GM19351 (cell line): ENCODE measurements around the gene ADAMTS14.

Source experiments
- ATAC-seq: cut with Tn5 transposase; IDR thresholded peaks from one replicate; pipeline ENCODE4 v1.9.1; 2021; ENCODE audit warnings: mild to moderate bottlenecking, moderate library complexity; ENCODE audit not compliant: unreplicated experiment

The ADAMTS14 gene

DNA sequence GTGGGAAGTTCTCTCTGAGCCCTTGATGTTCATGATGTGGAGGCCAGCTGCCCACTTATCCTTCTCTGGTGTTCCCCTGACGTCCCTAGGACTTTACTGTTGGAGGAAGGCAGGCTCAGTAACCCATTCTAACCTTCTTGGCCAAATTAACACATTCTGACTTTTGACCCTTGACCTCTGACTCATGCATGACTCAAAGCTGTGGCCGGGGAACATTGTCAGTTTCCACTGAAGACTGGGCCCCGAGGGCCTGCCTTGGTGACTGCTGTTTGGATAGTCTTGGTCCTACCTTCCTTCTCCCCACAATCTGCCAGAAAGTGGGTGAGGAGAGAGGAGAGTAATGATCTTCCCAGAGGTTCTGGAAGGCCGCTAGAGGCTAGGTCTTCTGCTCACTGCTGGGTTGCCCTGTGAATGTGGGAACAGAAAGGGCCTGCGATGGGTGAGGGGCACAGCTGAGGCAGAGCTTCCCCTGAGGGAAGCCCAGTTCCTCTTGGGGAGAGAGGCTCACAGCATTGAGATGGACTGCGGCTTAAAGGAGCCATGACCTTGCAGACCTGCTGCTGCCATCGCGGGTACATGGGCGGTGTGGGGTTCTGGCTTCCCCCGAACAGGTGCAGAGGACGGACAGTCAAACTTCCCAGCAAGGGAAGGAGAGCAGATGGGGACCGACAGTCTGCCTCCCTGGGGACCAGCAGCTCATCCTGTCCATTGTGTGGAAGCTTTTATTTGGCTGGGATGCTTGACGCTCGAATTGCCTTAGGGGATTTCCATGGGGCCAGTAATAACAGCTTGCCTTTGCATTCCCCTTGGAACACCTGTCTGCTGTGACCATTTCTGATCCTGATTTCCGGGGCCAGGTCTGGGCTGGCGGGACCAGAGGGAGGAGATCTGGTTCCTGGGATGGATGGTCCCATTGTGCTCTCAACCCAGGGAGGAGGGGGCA is 43.8 kb downstream of the ADAMTS14 start:
- no peak for ATAC-seq

DNA sequence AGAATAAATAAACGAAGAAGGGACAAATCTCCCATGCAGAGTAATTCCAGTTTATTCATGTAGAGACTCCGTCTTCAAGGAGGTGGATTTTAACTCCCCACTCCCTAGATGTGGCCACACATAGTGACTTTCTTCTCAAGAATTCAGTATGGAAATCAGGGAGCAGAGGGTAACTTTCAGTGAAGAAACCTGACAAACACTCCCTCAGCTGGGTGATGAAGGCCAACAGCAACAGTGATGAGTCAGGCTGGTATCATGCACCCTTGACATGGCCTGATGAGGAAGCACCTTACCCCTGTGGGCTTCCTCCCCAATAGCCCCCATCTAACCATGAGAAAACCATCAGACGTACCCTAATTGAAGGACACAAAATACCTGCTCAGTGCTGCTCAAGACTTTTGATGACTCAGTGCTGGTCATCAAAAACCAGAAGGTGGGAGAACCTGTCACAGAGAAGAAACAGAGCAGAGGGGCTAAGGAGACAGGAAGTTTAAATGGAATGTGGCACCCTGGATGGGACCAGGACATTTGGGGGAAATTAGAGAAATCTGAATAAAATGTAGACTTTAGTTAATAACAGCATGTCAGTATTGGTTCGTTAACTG is 50.6 kb downstream of the ADAMTS14 start:
- ATAC-seq = no peak

DNA sequence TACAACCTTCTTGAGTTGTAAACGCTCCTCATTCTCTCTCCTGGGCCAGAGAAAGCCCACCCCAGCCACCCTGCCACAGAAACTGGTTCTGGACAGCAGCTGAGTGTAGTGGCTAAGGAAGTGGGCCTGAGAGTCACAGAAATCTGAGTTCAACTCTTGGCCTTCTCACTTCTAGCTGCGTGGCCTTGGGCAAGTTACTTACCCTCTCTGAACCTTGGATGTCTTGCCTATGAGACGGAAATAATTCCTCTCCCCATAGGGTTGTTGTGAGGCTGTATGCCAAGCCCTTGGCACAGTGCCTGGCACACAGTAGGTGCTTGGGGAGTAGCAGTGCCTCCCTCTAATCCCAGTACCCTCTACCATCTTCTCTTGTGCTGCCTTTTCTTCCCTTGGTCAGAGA is 51.5 kb downstream of the ADAMTS14 start:
- ATAC-seq = no peak

DNA sequence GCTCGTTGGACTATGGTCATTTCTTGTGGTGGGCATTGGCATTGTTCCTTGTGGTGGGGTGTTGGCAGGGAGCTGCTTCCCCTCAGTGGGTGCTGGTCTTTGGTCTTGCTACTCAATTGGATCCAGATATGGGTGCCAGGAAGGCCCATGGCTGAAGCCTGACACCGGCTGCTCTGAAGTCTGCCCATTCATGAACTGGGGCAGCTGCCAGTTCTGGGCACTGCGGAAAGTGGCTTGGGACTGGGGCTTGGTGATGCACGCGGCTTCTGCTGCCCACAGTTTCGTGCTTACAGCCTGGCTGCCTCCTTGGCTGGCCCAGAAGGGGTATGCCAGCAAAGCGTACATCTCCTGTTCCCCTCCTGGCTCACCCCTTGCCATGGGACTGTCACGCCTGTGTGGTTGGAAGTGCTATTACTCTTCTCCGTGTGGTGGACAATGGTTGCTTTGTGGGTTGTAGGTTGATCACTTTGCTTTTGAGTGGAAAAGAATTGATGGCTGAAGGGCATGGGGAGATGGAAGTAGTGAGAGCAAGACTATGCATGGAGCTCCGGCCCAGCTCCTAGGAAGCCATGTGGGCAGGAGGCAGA is 54.7 kb downstream of the ADAMTS14 start:
- no peak for ATAC-seq

- ATAC-seq = no peak
Observed at GRCh38 chr10:70728328-70728727, 56.0 kb downstream of the ADAMTS14 start.

DNA sequence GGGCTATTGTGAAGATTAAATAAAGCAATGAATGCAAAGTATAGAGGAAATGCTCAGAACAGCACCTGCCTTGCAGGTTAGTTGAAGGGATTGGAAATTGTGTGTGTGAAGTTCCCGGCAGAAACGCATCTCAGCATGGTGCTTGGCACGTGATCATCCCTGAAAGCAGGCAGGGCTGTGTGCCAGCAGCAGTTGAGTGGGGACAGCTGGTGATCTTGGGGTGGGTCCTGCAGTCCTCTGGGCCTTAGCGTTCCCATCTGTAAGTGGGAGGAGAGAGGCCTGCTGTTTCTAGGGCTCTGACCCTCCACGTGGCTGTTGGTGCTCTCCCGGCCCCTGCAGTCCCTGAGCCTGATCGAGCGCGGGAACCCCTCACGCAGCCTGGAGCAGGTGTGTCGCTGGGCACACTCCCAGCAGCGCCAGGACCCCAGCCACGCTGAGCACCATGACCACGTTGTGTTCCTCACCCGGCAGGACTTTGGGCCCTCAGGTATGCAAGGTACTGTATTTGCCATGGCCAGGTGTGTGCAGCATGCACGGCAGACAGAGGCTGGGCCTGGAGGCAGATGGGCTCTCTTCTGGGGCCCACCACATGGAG is 57.6 kb downstream of the ADAMTS14 start:
- ATAC-seq = no peak

- ATAC-seq = no peak
Observed at GRCh38 chr10:70730955-70731354, 58.6 kb downstream of the ADAMTS14 start.

- no peak for ATAC-seq
Observed at GRCh38 chr10:70732569-70732968, 60.3 kb downstream of the ADAMTS14 start.

DNA sequence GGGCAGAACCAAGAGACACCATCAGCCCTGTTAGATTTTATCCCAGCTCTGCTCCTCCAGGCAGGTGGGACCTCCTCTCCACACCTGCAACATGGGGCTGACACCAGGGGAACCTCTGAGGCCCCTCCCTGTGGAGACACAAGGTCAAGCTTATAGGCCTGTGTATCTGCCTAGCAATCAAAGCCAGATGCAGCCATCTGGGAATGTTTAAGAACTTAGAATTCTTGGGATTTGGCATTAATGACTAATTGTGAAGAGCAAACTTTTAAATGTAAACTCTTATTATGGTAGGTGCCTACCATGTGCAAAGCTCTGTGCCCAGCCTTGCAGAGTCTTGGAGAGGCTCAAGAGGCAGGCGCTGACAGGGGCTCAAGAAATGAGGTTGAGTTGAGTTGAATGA is 60.7 kb downstream of the ADAMTS14 start:
- no peak for ATAC-seq

GRCh38 chr10:70735161-70735560 is 62.9 kb downstream of the ADAMTS14 start:
- no peak for ATAC-seq

- ATAC-seq = no peak
Observed at GRCh38 chr10:70736525-70736924, 64.2 kb downstream of the ADAMTS14 start.

DNA sequence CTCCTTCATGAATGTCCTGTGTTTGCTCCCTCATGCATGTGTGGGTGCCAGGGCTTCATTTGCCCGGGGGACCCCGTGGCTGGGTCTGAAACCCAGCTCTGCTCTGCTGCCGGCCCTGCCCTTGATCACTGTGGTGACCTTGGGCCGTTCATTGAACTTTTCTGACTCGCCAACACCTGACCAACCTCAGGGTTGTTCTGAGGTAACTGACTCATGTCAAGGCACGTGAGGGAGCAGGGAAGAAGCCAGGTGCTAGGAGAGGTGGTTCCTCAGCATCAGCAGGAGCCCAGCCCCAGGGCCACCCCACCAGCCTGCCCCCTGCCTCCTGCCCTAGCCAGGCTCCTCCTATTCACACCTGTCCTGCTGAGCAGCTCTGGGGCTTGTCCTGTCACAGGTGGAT is 64.9 kb downstream of the ADAMTS14 start:
- ATAC-seq = no peak

- no peak for ATAC-seq
Observed at GRCh38 chr10:70738006-70738760, 65.9 kb downstream of the ADAMTS14 start.

DNA sequence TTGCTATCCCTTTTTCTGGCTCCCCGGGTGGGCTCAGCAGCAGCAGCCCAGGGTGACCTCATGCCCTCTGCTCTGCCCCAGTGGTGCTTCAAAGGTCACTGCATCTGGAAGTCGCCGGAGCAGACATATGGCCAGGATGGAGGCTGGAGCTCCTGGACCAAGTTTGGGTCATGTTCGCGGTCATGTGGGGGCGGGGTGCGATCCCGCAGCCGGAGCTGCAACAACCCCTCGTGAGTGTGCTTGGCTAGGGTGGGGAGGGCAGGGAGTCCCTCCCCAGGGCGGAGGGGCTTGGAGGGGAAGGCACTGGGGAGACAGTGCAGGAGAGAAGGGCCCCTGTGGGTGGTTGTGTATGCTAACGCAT is 66.4 kb downstream of the ADAMTS14 start:
- ATAC-seq = no peak

GRCh38 chr10:70740406-70741288 is 68.3 kb downstream of the ADAMTS14 start:
- no peak for ATAC-seq

DNA sequence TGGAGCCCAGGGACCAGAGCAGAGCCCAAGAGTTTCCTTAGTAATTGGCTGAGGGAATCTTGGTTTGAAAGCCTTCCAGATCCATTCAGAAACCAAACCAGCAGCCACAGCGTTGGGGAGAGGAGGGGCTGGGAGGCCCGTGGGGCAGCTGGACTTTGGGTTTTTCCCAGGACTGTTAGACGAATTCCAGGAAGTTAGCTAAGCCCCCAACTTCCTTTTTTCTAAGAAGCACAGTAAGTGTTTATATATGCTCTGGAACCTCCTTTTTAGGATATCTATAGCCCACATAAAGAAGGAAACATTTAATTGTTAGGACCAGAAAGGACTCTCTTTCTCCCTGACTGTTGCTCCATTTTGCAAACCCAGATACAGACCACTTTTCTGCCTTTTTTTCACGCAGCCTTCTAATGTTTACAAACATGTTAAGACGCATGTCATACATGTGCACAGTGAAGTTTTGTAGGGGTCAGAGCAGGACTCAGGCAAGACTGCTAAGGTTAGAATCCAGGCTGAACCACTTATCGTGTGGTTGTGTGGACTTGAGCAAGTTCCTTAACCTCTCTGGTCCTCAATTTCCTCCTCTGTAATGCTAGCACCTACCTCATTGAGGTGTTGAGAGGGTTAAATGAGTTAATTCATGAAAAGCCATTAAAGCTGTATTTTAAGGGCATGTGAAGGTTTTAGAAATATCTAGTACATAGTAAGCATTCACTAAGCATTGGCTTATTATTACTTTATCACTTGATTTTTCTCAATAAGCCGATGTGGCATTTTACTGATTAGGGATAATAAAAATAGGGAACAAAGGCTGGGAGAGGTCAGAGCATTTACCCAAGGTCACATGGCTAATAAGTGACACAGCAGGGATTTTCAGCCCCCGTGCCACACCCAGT is 70.5 kb downstream of the ADAMTS14 start:
- no peak for ATAC-seq

DNA sequence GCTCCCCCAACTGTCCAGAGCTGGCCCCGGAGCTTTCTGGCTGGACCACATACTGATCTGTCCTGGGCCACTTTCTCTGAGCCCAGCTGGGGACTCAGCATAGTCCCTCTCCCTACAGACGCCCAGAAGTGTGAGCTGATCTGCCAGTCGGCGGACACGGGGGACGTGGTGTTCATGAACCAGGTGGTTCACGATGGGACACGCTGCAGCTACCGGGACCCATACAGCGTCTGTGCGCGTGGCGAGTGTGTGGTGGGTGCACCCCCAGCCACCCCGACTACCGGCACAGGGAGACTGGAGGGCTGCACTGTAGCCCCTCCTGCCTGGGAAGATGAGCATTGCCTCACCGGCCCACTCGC is 71.1 kb downstream of the ADAMTS14 start:
- ATAC-seq = no peak

DNA sequence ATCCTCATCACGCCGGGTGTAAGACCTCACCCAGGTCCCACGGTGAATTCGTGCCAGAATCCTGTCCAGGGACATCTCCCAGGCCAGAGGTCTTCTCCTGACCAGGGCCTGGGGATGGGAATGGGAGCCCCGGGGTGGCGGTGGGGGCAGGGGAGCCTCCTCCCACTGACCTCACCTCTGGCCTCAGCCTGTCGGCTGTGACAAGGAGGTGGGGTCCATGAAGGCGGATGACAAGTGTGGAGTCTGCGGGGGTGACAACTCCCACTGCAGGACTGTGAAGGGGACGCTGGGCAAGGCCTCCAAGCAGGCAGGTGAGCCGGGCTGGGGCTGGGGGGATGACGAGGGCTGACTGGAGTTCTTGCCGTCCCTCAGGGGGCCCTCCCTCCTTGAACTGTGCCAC is 71.6 kb downstream of the ADAMTS14 start:
- ATAC-seq = no peak

DNA sequence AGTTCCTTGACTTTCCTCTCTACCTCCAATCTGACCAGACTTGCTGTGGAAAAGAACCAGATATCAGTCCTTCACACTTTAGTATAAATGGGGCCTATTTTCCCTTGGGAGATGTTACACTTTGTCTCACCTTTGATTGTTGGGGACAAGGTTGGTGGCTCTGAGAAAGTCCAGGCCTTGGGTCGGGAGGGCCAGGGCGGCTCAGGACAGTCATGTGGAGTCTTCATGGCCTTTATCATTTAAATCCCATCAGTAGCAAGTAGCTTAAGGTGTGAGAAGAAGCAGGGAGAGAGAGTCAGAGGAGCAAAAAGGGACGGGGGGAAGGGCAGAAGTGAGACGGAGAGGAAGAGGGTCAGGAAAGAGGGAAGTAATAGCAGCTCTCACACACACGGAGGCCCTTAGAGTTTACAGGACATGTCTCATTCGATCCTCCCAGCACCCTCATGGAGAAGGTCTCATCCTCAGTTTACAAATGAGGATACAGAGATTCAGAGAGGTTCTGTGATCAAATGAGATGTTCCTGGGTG is 72.4 kb downstream of the ADAMTS14 start:
- ATAC-seq = no peak
